Mucosa of stomach (tissue), 1 donor: Measurements from ENCODE around the gene PI4K2A.

Source experiments
- H3K27me3 ChIP-seq: one replicate; pipeline ENCODE4 v1.7.0; 2013; ENCODE audit warnings: mild to moderate bottlenecking, low read length; ENCODE audit not compliant: control insufficient read depth, insufficient read depth
- H3K36me3 ChIP-seq: one replicate; pipeline ENCODE4 v1.7.0; 2013; ENCODE audit warnings: low read length; ENCODE audit not compliant: control insufficient read depth, insufficient read depth
- H3K4me1 ChIP-seq: one replicate; pipeline ENCODE4 v1.7.0; 2013; ENCODE audit warnings: mild to moderate bottlenecking, low read length; ENCODE audit not compliant: control insufficient read depth, insufficient read depth
- H3K4me3 ChIP-seq: one replicate; pipeline ENCODE4 v1.7.0; 2013; ENCODE audit warnings: low read length
- H3K9ac ChIP-seq: one replicate; pipeline ENCODE4 v1.7.0; 2013; ENCODE audit warnings: mild to moderate bottlenecking, low read length, moderate library complexity
- H3K9me3 ChIP-seq: one replicate; pipeline ENCODE4 v1.7.0; 2013; ENCODE audit warnings: mild to moderate bottlenecking, low read length, moderate library complexity; ENCODE audit not compliant: control insufficient read depth
- donor health status: Pancreatic carcinoma.

PI4K2A gene

DNA sequence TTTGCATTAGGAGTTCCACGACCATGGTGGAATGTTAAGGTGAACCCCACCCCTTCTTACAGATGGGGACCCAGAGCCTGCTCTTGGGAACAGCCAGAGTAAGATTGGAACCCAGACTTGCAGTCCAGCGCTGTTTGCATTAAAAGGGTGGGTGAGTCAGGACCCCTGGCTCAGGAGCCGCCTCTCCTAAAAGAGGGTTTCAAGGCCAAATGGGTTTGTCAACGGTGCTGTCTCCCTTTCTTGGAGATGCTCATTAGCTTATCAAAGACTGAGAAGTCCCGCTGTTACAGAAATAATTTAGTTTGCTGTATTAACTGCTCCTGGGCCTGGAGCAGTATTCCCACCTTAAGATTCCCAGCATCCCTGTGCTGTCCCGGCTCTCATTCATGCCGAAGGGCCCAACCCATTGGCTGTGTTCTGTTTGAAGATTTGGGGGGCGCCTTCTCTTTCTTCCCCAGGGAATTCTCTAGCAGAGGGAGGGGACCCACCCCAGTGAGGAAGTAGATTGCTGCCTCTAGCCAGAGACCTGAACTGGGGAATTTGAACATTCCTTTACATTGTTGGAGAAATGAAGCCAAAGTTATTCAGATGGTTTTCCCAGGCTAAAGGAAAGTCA is 74.9 kb downstream of the PI4K2A start:
- H3K9me3 ChIP-seq, result no peaks in the 10 kb centered on the region
- H3K9ac ChIP-seq, result peak overlapping the region; percentile 71
- H3K36me3 ChIP-seq, result no peaks in the 10 kb centered on the region
- peak overlapping the region; percentile 17 for H3K4me3 ChIP-seq
- peaks cover 36% of the 10 kb centered on the region for H3K4me1 ChIP-seq
- no peaks in the 10 kb centered on the region for H3K27me3 ChIP-seq

DNA sequence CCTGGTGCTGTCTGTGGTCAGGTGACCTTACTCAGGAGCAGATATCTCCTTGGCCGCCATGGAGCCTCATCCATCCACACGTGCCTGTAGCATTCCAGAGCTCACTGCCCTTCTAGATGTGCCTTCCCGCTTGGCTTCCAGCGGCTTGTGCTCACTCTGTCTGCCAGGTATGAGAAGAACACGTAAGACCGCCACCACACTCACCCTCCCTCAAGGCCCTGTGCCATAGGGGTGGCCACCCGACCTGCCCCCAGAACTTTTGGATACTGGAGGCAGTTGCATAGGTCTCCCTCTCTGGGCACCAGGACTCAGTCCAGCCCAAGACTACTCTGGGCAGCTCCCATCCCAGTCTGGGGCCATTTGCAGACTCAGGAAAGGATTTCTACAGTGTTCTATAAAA is 77.2 kb downstream of the PI4K2A start:
- no peaks in the 10 kb centered on the region for H3K9me3 ChIP-seq
- H3K27me3 ChIP-seq, result no peaks in the 10 kb centered on the region
- H3K4me3 ChIP-seq, result no peak overlapping the region
- no peaks in the 10 kb centered on the region for H3K36me3 ChIP-seq
- peak overlapping the region; percentile 20 for H3K9ac ChIP-seq
- peaks cover 42% of the 10 kb centered on the region for H3K4me1 ChIP-seq

DNA sequence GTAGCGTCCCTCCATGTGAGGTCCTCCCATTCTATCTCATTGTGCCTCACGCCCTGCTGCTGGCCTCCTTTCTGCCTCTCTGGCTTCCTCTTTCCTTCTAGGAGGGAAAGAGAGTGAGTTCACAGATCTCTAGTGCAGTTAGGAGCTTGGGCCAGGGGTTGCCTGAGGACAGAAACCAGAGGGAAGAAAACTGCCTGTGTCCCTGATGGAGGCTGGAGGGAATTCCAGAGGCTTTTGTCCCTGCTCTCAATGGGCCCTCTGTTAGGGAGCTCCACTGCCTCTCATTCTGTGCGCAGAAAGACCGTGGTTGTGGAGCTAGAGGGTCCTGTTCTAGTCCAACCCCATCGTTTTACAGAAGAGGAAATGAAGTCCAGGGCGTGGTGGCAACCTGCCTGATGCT is 77.7 kb downstream of the PI4K2A start:
- H3K4me1 ChIP-seq, result peaks cover 42% of the 10 kb centered on the region
- H3K9ac ChIP-seq, result peak overlapping the region; percentile 15
- H3K9me3 ChIP-seq, result no peaks in the 10 kb centered on the region
- H3K36me3 ChIP-seq, result no peaks in the 10 kb centered on the region
- no peak overlapping the region for H3K4me3 ChIP-seq
- no peaks in the 10 kb centered on the region for H3K27me3 ChIP-seq

GRCh38 chr10:97718659-97719142 is 78.2 kb downstream of the PI4K2A start:
- H3K36me3 ChIP-seq, result no peaks in the 10 kb centered on the region
- H3K27me3 ChIP-seq, result no peaks in the 10 kb centered on the region
- H3K9ac ChIP-seq, result peak overlapping the region; percentile 15
- no peak overlapping the region for H3K4me3 ChIP-seq
- H3K9me3 ChIP-seq, result no peaks in the 10 kb centered on the region
- peaks cover 42% of the 10 kb centered on the region for H3K4me1 ChIP-seq

GRCh38 chr10:97719602-97720001 is 79.1 kb downstream of the PI4K2A start:
- H3K9me3 ChIP-seq, result no peaks in the 10 kb centered on the region
- no peaks in the 10 kb centered on the region for H3K27me3 ChIP-seq
- no peak overlapping the region for H3K4me3 ChIP-seq
- no peak overlapping the region for H3K9ac ChIP-seq
- peaks cover 42% of the 10 kb centered on the region for H3K4me1 ChIP-seq
- H3K36me3 ChIP-seq, result no peaks in the 10 kb centered on the region

GRCh38 chr10:97721871-97722780 is 81.7 kb downstream of the PI4K2A start:
- Histone ChIP-seq H3K9ac (no peak overlapping the region), H3K27me3 (no peaks in the 10 kb centered on the region), H3K4me3 (no peak overlapping the region), H3K36me3 (no peaks in the 10 kb centered on the region), H3K4me1 (peaks cover 36% of the 10 kb centered on the region), H3K9me3 (no peaks in the 10 kb centered on the region)

GRCh38 chr10:97723001-97723400 is 82.5 kb downstream of the PI4K2A start:
- no peak overlapping the region for H3K4me3 ChIP-seq
- H3K36me3 ChIP-seq, result no peaks in the 10 kb centered on the region
- no peak overlapping the region for H3K9ac ChIP-seq
- H3K27me3 ChIP-seq, result no peaks in the 10 kb centered on the region
- no peaks in the 10 kb centered on the region for H3K9me3 ChIP-seq
- peaks cover 28% of the 10 kb centered on the region for H3K4me1 ChIP-seq

DNA sequence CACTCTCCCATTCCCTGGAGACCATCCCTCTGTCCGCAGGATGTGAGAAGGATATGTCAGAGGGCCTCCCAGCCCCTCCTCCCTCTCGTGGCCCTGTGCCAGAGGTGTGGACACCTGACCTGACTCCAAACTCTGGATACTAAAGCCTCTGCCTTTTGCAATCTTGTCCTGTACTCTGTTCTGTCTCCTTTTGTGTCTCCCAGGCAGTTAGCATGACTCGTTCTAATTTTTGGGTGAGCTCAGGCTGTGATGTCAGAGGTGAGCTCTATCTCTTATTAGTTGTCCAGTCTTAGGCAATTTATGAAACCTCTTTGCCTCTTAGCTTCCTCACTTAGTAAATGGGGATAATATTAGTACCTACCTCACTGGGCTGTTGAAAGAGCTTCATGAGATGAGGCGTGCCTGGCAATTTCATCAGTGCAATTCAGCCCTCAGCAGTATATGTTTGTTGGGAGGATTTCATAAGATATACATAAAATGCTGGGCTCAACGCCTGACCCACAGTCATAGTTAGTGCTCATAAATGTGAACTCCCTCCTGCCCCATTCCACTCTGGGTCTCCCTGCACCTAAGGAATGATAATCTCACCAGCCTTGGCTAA is 84.0 kb downstream of the PI4K2A start:
- Histone ChIP-seq H3K4me3 (no peak overlapping the region), H3K4me1 (peaks cover 13% of the 10 kb centered on the region), H3K9me3 (no peaks in the 10 kb centered on the region), H3K36me3 (no peaks in the 10 kb centered on the region), H3K27me3 (no peaks in the 10 kb centered on the region), H3K9ac (no peak overlapping the region)
